Left renal cortex interstitium (tissue), 4 donors: ENCODE measurements around the gene USP46. TPM values are rescaled to one million over a fixed set of nuclear protein-coding genes. Genes with fewer than 3 reads are reported as not detected.

Experiments
- DNase-seq, 4 donors: peaks; one replicate each; pipeline ENCODE4 v3.0.0-alpha.2; 2013; ENCODE audit warnings: low read depth in 4 of 4, low spot score in 2 of 4, missing footprints in 1 of 4
- polyA plus RNA-seq, 4 donors: library from polyadenylated mRNA; unstranded; fragments of 120-200 nt; gene quantifications; one replicate each; pipeline ENCODE4 v1.2.1, GENCODE V29; 2013; ENCODE audit not compliant: insufficient read length in 4 of 4

The USP46 gene, protein sequence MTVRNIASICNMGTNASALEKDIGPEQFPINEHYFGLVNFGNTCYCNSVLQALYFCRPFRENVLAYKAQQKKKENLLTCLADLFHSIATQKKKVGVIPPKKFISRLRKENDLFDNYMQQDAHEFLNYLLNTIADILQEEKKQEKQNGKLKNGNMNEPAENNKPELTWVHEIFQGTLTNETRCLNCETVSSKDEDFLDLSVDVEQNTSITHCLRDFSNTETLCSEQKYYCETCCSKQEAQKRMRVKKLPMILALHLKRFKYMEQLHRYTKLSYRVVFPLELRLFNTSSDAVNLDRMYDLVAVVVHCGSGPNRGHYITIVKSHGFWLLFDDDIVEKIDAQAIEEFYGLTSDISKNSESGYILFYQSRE
- polyA plus RNA-seq = 10 to 100 TPM; 30.7 to 34.6 (median 32.1) TPM

GRCh38 chr4:52659001-52659721 is at the start of gene USP46:
USP46 (minus strand) TSS chr4:52659301; CDS start chr4:52659150, 151 bp downstream.
- peak in 3 of 4 donors; percentile 48 to 57 (median 49) for DNase-seq

DNA sequence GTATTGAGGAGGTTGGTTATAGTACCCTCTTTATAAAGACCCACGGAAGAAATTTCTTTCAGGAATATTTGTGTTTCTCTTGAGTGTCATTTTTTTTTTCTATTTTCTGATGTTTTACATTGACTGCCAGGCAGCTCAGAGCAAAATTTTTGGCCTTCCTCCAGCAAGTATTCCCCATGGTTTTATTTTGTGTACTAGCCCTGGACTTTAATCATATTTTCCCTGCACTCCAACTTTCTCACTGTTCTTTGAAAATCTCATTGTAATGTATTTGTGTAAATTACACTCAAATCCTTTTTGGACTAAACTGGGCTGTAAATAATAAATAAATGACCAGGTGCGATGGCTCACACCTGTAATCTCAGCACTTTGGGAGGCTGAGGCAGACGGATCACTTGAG is 45.6 kb upstream of the USP46 start:
- no peak for DNase-seq

- no peak for DNase-seq
These were observed 45.0 kb upstream of the USP46 start for GRCh38 chr4:52704133-52704532.

- no peak for DNase-seq
These were observed 42.1 kb upstream of the USP46 start for GRCh38 chr4:52701207-52701606.

DNA sequence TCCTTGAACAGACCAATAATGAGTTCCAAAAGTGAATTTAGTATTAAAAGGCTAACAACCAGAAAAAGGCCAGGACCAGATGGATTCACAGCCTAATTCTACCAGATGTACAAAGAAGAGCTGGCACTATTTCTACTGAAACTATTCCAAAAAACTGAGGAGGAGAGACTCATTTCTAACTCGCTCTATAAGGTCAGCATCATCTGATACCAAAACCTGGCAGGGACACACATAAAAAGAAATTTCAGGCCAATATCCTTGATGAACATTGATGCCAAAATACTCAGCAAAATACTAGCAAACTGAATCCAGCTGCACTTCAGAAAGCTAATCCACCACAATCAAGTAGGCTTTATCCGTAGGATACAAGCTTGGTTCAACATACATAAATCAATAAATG is 35.8 kb upstream of the USP46 start:
- no peak for DNase-seq

- no peak for DNase-seq
These were observed 34.4 kb upstream of the USP46 start for GRCh38 chr4:52693492-52693891.

DNA sequence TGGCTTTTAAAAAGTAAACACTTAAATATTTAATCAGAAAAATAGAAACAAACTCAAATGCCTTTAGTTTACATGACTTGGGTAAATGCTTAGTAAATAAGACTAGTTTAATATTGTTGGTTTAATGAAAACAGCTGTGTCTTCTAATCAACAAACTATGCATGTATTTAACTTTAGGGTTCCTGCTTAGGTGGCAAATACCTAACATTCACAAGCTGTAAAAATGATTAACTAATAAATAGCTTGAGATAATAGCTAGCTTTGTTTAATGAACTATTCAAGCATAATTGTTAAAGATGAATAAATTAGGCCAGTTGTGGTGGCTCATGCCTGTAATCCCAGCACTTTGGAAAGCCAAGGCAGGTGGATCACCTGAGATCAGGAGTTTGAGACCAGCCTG is 30.0 kb upstream of the USP46 start:
- DNase-seq = no peak

- no peak for DNase-seq
These were observed 28.6 kb upstream of the USP46 start for GRCh38 chr4:52687696-52688095.

DNA sequence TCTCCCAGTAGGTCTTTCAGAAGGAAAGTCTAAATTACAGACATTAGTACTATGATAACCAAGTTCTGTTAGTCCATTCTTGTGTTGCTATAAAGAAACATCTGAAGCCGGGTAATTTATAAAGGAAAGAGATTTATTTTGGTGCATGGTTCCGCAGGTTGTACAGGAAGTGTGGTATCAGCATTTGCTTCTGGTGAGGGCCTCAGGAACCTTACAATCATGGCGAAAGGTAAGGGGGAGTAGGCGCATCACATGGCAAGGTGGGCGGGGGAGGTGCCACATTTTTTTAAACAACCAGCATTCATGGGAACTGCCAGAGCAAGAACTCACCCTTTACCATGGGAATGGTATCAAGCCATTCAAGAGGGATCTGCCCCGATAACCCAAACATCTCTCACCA is 26.2 kb upstream of the USP46 start:
- DNase-seq = no peak

- no peak for DNase-seq
These were observed 25.8 kb upstream of the USP46 start for GRCh38 chr4:52684896-52685295.

DNA sequence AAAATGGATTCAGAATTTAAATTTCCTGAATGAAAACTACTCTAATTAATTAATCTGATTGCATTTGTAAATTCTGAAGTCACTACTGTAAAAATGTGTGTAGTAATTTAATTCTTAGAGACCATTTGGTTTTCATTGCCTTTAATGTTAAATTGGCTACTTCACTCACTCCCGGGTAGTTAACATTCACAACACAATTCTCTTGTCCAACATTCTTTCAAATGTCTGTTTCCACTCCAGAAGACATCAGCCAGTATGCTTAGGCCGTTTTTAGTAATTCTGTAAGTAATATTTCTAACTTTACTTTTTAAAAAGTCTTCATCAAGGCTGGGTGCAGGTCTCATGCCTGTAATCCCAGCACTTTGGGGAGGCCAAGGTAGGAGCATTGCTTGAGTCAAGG is 21.3 kb upstream of the USP46 start:
- DNase-seq = no peak

GRCh38 chr4:52676536-52676935 is 17.4 kb upstream of the USP46 start:
- no peak for DNase-seq

GRCh38 chr4:52675111-52675510 is 16.0 kb upstream of the USP46 start:
- DNase-seq = no peak

DNA sequence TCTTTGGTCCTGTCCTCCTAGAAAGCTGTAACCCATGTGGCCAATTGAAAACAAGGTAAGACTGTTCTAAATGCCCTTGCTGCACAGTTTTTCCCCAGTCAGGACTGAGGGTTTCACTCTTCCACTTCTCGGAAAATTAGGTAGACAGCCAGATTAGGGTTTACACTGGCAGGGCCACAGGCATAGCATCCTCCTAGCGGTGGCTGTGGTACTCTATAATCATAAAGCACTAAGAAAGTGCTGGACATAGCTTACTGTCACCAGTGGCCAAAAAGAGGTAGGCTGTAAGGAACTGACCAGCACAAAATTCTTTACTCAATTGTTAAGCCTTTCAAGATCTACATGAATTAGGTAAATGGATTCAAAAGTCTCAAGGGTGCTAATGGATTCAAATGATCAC is 11.6 kb upstream of the USP46 start:
- no peak for DNase-seq

DNA sequence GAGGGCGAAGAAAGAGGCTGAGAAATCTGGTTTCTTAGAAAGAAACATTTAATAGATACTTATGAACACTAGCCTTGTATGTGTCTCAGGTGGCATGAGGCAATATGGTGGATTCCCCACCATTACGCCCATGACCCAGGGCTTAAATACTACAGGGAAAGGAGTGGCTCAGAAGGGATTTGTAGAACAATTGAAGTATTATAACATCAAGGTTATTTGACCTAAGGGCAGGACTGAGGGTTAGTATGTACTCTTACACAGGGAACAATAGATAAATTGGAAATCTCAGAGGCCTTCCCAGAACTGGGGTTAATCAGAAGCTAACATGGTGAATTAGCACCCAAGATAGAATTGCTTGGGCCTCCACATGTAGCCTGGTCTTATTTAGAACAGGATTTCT is 11.0 kb upstream of the USP46 start:
- DNase-seq = no peak

DNA sequence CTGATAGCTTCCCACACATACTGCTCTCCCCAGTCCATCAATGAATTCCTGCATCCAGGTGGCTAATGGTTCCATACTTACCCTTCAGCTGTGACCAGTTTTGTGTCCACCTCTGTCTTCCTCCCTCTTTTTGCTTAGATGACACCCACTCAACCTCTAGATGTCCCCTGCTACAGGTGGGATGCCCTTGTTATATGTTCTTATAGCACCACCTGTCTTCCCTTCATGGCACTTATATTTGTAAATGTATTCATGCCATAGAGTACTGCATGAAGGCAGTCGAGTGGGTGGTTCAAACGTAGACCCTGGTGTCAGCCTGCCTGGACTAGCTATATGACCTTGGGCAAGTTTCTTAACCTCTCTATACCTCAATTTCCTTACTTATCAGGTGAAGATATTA is 6.5 kb upstream of the USP46 start:
- DNase-seq = no peak

DNA sequence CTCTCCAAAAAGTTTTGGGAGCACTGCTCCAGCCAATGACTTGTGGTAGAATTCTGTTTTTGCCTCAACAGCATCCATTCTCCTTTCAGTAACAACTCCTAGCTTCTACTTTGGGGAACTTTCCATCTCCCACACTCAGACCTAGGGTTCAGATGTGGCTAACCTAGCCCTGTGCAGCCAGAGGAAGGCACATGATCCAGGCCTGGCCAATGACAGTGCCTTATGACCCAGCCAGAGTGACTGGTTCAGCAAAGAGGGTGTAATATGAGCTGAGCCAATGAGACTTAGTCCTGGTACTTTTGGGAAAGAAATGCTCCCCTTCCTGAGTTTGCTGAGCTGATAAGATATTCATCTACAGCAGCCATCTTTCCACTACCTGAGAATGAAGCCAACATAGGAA is 5.4 kb upstream of the USP46 start:
- DNase-seq = no peak

DNA sequence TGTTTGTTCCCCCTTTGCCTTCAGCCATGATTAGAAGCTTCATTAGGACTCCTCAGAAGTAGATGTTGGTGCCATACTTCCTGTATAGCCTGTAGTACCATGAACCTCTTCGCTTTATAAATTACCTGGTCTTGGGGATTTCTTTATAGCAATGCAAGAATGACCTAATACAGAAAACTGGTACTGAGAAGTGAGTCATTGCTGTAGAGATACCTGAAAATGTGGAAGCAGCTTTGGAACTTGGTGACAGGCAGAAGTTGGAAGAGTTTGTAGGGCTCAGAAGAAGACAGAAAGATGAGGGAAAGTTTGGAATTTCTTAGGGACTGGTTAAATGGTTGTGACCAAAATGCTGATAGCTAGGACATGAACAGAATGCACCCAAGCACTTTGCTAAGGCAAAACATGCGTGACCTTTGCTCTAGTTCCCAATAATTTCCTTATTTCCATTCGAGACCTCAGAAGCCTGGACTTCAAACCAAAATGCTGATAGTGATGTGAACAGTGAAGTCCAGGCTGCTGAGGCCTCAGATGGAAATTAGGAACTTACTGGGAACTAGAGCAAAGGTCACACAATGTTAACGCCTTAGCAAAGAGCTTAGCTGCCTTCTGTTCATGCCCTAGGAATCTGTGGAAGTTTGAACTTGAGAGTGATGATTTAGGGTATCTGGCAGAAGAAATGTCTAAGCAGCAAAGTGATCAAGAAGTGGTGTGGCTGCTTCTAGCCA is 3.0 kb upstream of the USP46 start:
- DNase-seq = no peak

GRCh38 chr4:52660643-52661042 is 1.5 kb upstream of the USP46 start:
- no peak for DNase-seq

GRCh38 chr4:52659722-52660261 is 691 bp upstream of the USP46 start:
- peak in 3 of 4 donors; percentile 26 to 43 (median 29) for DNase-seq

- DNase-seq = peak in 1 of 4 donors; percentile 32
These were observed 480 bp downstream of the USP46 start for GRCh38 chr4:52658641-52659000.
